NCI-H446 treated with DMSO at 0.1 percent for 48 hours (cell line): Measurements from ENCODE around the gene TRIO.
A peak's percentile ranks its signal among the peaks of the same experiment; 100 is the strongest.
"Not testable (repeated sequence)": the region's sequence is repeated elsewhere in the genome, so short reads cannot be mapped to it uniquely, and the experiment has no call there.

ENCODE experiments used
- DNase-seq: peaks from one replicate; lab custom pipeline; 2025; lab: John Stamatoyannopoulos, UW

TRIO gene

GRCh38 chr5:14510156-14510734 is 367.1 kb downstream of the TRIO start:
- DNase-seq = no peak

GRCh38 chr5:14510880-14511279 is 367.7 kb downstream of the TRIO start:
- no peak for DNase-seq

GRCh38 chr5:14512574-14512973 is 369.4 kb downstream of the TRIO start:
- no peak for DNase-seq

- no peak for DNase-seq
These were observed 370.1 kb downstream of the TRIO start for GRCh38 chr5:14513266-14513665.

GRCh38 chr5:14516901-14517300 is 373.8 kb downstream of the TRIO start:
- no peak for DNase-seq

GRCh38 chr5:14518638-14519037 is 375.5 kb downstream of the TRIO start:
- no peak for DNase-seq

GRCh38 chr5:14521748-14522147 is 378.6 kb downstream of the TRIO start:
- DNase-seq = no peak

- no peak for DNase-seq
These were observed 379.6 kb downstream of the TRIO start for GRCh38 chr5:14522721-14523120.

- DNase-seq = no peak
These were observed 380.3 kb downstream of the TRIO start for GRCh38 chr5:14523243-14524034.

GRCh38 chr5:14525397-14525796 is 382.3 kb downstream of the TRIO start:
- DNase-seq = no peak

- peak; percentile 16 for DNase-seq
These were observed 383.4 kb downstream of the TRIO start for GRCh38 chr5:14526493-14526892.

GRCh38 chr5:14528115-14528514 is 385.0 kb downstream of the TRIO start:
- no peak for DNase-seq

GRCh38 chr5:14528926-14529325 is 385.8 kb downstream of the TRIO start:
- no peak for DNase-seq

- no peak for DNase-seq
These were observed 388.5 kb downstream of the TRIO start for GRCh38 chr5:14531668-14532067.

- no peak for DNase-seq
These were observed 389.0 kb downstream of the TRIO start for GRCh38 chr5:14532180-14532579.

- DNase-seq = no peak
These were observed 391.6 kb downstream of the TRIO start for GRCh38 chr5:14534773-14535172.

GRCh38 chr5:14545308-14545707 is 402.2 kb downstream of the TRIO start:
- DNase-seq = no peak

GRCh38 chr5:14545862-14546261 is 402.7 kb downstream of the TRIO start:
- DNase-seq = no peak

GRCh38 chr5:14547666-14548065 is 404.5 kb downstream of the TRIO start:
- no peak for DNase-seq

GRCh38 chr5:14551211-14551610 is 408.1 kb downstream of the TRIO start:
- no peak for DNase-seq

- DNase-seq = no peak
These were observed 408.9 kb downstream of the TRIO start for GRCh38 chr5:14552017-14552416.

- DNase-seq = not testable (repeated sequence)
These were observed 411.1 kb downstream of the TRIO start for GRCh38 chr5:14554288-14554687.

GRCh38 chr5:14556015-14556414 is 412.9 kb downstream of the TRIO start:
- no peak for DNase-seq
